Ishikawa (cell line): ENCODE data around the gene KDM2B.

ENCODE experiments used
- CEBPB ChIP-seq: IDR thresholded peaks from 2 replicates; pipeline ENCODE4 v1.6.1; 2012
- CREB1 ChIP-seq: IDR thresholded peaks from 2 replicates; pipeline ENCODE4 v1.6.1; 2012; ENCODE audit warnings: low read depth
- EGR1 ChIP-seq: IDR thresholded peaks from 2 replicates; pipeline ENCODE4 v1.6.1; 2012
- EP300 ChIP-seq: IDR thresholded peaks from 2 replicates; pipeline ENCODE4 v1.6.1; 2012; ENCODE audit warnings: borderline replicate concordance
- FOXM1 ChIP-seq: IDR thresholded peaks from 2 replicates; pipeline ENCODE4 v1.6.1; 2012; ENCODE audit warnings: low read depth, borderline replicate concordance
- MAX ChIP-seq: IDR thresholded peaks from 2 replicates; pipeline ENCODE4 v1.6.1; 2012
- NFIC ChIP-seq: IDR thresholded peaks from 2 replicates; pipeline ENCODE4 v1.6.1; 2012
- RAD21 ChIP-seq: IDR thresholded peaks from 2 replicates; pipeline ENCODE4 v1.6.1; 2012; ENCODE audit warnings: low read depth
- REST ChIP-seq: IDR thresholded peaks from 2 replicates; pipeline ENCODE4 v1.6.1; 2012; ENCODE audit warnings: low read depth, mild to moderate bottlenecking
- TAF1 ChIP-seq: IDR thresholded peaks from 2 replicates; pipeline ENCODE4 v1.6.1; 2012; ENCODE audit warnings: low read depth, mild to moderate bottlenecking
- TCF12 ChIP-seq: IDR thresholded peaks from 2 replicates; pipeline ENCODE4 v1.6.1; 2012; ENCODE audit warnings: low read depth
- TEAD4 ChIP-seq: IDR thresholded peaks from 2 replicates; pipeline ENCODE4 v1.6.1; 2012
- USF1 ChIP-seq: IDR thresholded peaks from 2 replicates; pipeline ENCODE4 v1.6.1; 2012
- YY1 ChIP-seq: IDR thresholded peaks from 2 replicates; pipeline ENCODE4 v1.6.1; 2012; ENCODE audit warnings: low read depth
- ZBTB7A ChIP-seq: IDR thresholded peaks from 2 replicates; pipeline ENCODE4 v1.6.1; 2012; ENCODE audit warnings: low read depth

The KDM2B gene

GRCh38 chr12:121442028-121442948 lies 138.5 kb downstream of the KDM2B start:
- TF ChIP-seq EGR1 (no peak), TEAD4 (no peak), YY1 (no peak), FOXM1 (no peak), REST (no peak), USF1 (no peak)

- TF ChIP-seq CEBPB (no peak), RAD21 (no peak), MAX (no peak), USF1 (no peak), CREB1 (no peak), REST (no peak), EGR1 (no peak), ZBTB7A (no peak)
Observed at GRCh38 chr12:121441555-121441954, 139.3 kb downstream of the KDM2B start.

- no peak for TF ChIP-seq NFIC
- TF ChIP-seq REST: no peak
- no peak for TF ChIP-seq MAX
- TF ChIP-seq TEAD4: no peak
Observed at GRCh38 chr12:121440768-121441167, 140.1 kb downstream of the KDM2B start.

- TF ChIP-seq TCF12 (no peak), YY1 (no peak), TEAD4 (no peak), FOXM1 (no peak), REST (no peak), EGR1 (no peak), NFIC (no peak), EP300 (no peak), USF1 (no peak), TAF1 (no peak), CEBPB (no peak)
Observed at GRCh38 chr12:121439715-121440114, 141.1 kb downstream of the KDM2B start.
